Right cardiac atrium (tissue), 5 donors: Measurements from ENCODE around the gene MPEG1. TPM values are rescaled to one million over a fixed set of nuclear protein-coding genes. Genes with fewer than 3 reads are reported as not detected.

Experiments used
- ATAC-seq, 2 donors: fragments of 200-7000 bp; cut with Tn5 transposase; one replicate each; pipeline versions ENCODE4 v1.8.0 to v1.9.1; 2020; ENCODE audit warnings: moderate library complexity in 2 of 2, mild to moderate bottlenecking in 1 of 2
- DNase-seq, 3 donors: peaks; one replicate each; pipeline ENCODE4 v3.0.0-alpha.2; 2020
- H3K27ac ChIP-seq: one replicate; pipeline ENCODE4 v1.5.1; 2013; ENCODE audit warnings: mild to moderate bottlenecking, low read length, control low read depth, moderate library complexity
- H3K27me3 ChIP-seq: one replicate; pipeline ENCODE4 v1.6.1; 2013; ENCODE audit not compliant: control insufficient read depth, insufficient read depth
- H3K4me1 ChIP-seq: one replicate; pipeline ENCODE4 v1.6.1; 2013; ENCODE audit warnings: low read length; ENCODE audit not compliant: control insufficient read depth, insufficient read depth
- H3K4me3 ChIP-seq: one replicate; pipeline ENCODE4 v1.5.1; 2013; ENCODE audit warnings: low read length, control low read depth
- H3K9me3 ChIP-seq: one replicate; pipeline ENCODE4 v1.6.1; 2013; ENCODE audit warnings: low read length; ENCODE audit not compliant: control insufficient read depth
- WGBS: extraction: QIAGEN DNeasy Blood & Tissue Kit; methylation state at CpG from one replicate; pipeline ENCODE4 v1.1.7; 2013; 5-methylcytosine and 5-hydroxymethylcytosine counted together
- intact Hi-C, 4 donors: fragments of 100-400 bp; cut with DNase I; formaldehyde crosslinking; loops; one replicate each; pipeline versions ENCODE4 v1.11.0 to v1.14.0; 2022 to 2023
- polyA plus RNA-seq: library from polyadenylated mRNA; stranded (reverse); fragments of 200-250 nt; gene quantifications from one replicate; pipeline ENCODE4 v1.2.3, GENCODE V29; 2013
- total RNA-seq, 4 donors: library from RNA; stranded (reverse); fragmentation: NEBNext Ultra II Directional; extraction: Animal tissue kit (Norgen Biotek cat#: 25700); gene quantifications; one replicate each; pipeline ENCODE4 v1.2.1, GENCODE V29; 2021
- donor health status: healthy with polysubstance abuse.
- donor health status: DM: no; HTN: yes; CAD: no.
- donor health status: DM: no; HTN: no; CAD: no.
- donor health status: DM: no; HTN: yes; CAD: no; lungs with severe emphysema.
- donor health status: DM: yes; HTN: yes; CAD: no.

MPEG1 gene
- total and polyA plus RNA-seq, 5 donors: 1.9 to 20.9 (median 18.0) TPM

DNA sequence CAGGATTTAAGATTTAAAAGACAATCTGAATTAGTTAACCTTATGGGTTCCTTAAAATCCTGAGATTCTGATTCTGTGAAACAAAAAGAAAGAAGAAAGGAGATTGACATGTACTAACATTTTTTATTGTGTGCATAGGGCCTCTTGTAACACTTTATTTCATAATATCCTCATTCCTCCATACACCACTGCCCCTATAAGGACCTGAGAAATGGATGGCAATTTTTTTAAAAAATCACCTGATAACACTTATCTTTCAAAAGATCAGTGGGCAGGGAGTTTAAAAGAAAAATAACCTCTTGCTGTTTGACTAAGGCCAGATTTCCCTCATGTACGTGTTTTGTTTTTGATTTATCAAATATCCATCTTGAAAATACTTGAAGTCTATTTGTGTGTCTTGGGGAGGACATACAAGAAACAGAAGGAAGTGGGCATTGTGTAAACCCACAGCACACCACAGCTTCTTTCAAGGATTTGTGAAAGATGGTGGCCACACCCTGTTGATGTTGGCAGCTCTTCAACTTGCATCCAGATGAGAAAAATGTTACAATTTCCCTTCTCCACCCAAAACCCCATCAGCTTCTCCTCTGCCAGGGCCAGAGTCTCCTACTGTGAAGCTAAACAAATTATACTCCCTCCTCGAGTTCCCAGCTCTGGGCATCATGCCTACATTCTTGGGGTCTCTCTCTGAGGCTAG is 35.0 kb upstream of the MPEG1 start:
- H3K4me1 ChIP-seq: peaks cover 5% of the 10 kb centered on the region
- ATAC-seq (peak; percentile 80 to 88), DNase-seq (peak; percentile 64 to 81 (median 64))
- H3K27me3 ChIP-seq: no peaks in the 10 kb centered on the region
- no peak overlapping the region for H3K4me3 ChIP-seq
- H3K9me3 ChIP-seq: no peaks in the 10 kb centered on the region
- no peak overlapping the region for H3K27ac ChIP-seq
- WGBS: 15% methylated on average over 2 of the region's 2 CpGs
- intact Hi-C loops: no loop called here

DNA sequence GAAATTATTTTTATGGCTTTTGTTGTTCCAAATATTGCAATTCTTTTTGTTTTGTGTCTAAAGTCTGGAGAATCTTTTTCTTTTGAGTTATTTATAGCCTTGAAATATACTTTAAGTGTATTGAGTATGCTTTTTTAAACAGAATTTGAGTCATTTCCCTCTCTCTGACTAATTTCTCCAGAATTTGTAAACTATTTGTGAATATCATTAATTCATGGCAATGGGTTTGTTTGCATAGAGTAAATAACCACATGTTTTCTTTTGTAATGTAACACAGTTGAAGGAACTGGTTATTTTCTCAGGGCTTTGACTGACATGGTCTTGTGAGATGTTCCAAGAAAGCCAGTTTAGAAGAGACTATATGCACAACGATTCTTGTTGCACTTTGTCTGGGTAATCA is 30.9 kb upstream of the MPEG1 start:
- no peaks in the 10 kb centered on the region for H3K9me3 ChIP-seq
- 74% methylated on average over 1 of the region's 1 CpG for WGBS
- DNase-seq (no peak), ATAC-seq (no peak)
- H3K4me3 ChIP-seq: no peak overlapping the region
- H3K4me1 ChIP-seq: peaks cover 5% of the 10 kb centered on the region
- intact Hi-C loops: no loop called here
- H3K27ac ChIP-seq: no peak overlapping the region
- no peaks in the 10 kb centered on the region for H3K27me3 ChIP-seq

DNA sequence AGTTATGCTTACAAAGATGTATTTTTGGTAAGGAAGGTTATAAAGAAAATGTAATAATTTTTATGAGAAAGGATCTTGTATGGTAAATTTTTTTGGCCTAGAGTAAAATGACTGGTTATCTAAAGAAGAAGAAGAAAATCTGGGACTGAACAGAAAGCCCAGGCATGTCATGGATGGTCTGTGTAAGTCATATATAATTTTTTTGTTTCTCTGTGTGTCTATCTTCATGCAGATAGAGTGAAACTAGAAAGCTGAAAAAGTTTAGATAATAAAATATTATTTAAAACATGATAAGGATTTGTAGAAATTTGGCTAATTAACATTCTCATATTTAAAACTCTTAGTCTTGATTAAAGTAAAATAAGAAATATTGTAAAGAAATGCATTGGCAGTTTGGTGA is 27.6 kb upstream of the MPEG1 start:
- DNase-seq (no peak), ATAC-seq (no peak)
- intact Hi-C loops: no loop called here
- Histone ChIP-seq H3K27ac (no peak overlapping the region), H3K4me3 (no peak overlapping the region), H3K27me3 (no peaks in the 10 kb centered on the region), H3K4me1 (no peaks in the 10 kb centered on the region), H3K9me3 (no peaks in the 10 kb centered on the region)

DNA sequence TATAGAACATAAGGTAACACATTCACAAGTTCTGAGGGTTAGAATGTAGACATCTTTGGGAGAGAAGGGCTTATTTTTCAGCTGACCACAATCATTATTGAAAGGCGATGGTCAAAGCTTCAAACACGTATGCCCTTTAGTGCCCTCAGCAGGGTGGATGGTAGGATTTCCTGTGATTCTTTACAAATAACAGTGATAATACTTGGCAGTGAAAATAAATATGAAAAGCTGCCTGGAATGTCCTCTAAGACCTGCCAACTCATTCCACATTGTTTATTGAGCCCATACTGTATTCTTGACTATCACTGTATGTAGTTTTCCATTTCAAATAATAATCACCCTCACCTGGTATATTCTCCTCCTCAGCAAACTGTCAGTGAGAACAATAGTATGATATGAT is 13.7 kb upstream of the MPEG1 start:
- no peak for DNase-seq
- Histone ChIP-seq H3K27me3 (no peaks in the 10 kb centered on the region), H3K4me3 (no peak overlapping the region), H3K27ac (no peak overlapping the region), H3K9me3 (no peaks in the 10 kb centered on the region), H3K4me1 (peaks cover 7% of the 10 kb centered on the region)
- no peak for ATAC-seq
- intact Hi-C loops: no loop called here
- WGBS: 47% methylated on average over 2 of the region's 2 CpGs

DNA sequence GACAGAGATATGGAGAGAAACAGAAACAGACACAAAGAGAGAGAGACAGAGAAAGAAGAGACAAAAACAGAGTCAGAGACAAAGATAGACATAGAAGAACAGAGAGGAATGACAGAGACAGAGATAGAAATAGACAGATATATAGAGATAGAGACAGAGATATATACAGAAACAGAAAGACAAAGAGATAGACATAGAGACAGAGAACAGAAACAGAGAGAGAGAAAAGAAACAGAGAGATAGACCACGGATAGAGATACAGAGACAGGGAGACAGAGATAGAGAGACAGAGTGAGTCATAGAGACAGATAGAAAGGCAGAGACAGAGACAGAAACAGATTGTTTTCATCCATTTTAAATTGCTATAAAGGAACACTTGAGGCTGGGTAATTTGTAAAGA is 12.3 kb upstream of the MPEG1 start:
- ATAC-seq (no peak), DNase-seq (no peak)
- H3K4me1 ChIP-seq: peaks cover 7% of the 10 kb centered on the region
- no peaks in the 10 kb centered on the region for H3K27me3 ChIP-seq
- H3K4me3 ChIP-seq: no peak overlapping the region
- H3K27ac ChIP-seq: peak overlapping the region; percentile 45
- WGBS: 76% methylated on average over 1 of the region's 1 CpG
- H3K9me3 ChIP-seq: no peaks in the 10 kb centered on the region
- intact Hi-C loops: no loop called here

DNA sequence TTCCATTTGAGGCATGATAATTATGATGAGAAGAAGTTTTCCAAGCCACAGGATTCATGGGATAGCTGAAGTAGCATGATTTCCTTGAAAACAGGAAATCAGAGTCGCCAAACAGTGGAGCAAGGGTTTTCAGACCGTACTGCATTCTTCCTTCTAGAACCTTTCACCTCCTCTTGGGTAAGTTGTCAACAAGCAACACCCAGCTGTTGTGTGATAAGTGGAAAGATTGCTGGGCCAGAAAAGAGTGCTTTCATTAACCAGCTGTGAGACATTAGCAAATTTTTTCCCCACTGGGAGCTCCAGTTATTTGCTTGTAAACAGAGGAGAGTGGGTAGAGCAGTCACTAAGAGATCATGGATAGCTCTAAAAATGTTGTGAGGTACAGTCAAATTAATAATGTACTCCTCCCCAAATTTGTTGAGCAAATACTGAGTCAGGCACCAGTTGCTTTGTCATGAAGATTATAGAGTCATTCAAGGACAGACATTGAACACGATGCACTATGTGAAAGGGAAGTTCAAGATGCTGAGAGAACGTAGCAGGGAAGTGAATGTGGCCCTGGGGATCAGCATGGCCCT is 11.7 kb upstream of the MPEG1 start:
- Histone ChIP-seq H3K27ac (peak overlapping the region; percentile 72), H3K27me3 (no peaks in the 10 kb centered on the region), H3K4me1 (peaks cover 7% of the 10 kb centered on the region), H3K9me3 (no peaks in the 10 kb centered on the region), H3K4me3 (no peak overlapping the region)
- 20% methylated on average over 4 of the region's 4 CpGs for WGBS
- ATAC-seq (peak; percentile 73 to 80), DNase-seq (peak in 1 of 3 donors; percentile 42)
- intact Hi-C loops: no loop called here

DNA sequence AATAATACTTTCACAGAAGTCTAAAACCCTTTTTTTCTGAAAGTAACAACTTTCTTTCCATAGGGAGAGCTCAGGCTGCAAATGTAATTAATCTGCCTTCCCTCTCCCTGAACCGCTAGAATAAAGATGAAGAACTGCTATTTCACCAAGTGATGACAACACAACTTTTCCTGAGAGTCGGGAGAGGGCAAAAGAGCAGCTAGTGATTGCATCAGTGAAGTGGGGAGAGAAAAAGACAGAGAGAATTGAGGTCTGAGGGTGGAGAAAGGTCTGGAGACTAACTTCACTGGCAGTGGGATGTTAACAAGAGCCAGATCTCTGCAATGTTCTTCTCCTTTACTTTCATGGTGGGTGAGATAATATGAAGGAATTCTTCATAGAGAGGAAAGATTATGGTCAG is 10.9 kb upstream of the MPEG1 start:
- DNase-seq: no peak
- Histone ChIP-seq H3K4me3 (no peak overlapping the region), H3K27me3 (no peaks in the 10 kb centered on the region), H3K4me1 (peaks cover 7% of the 10 kb centered on the region), H3K9me3 (no peaks in the 10 kb centered on the region), H3K27ac (peak overlapping the region; percentile 64)
- ATAC-seq: no peak
- intact Hi-C loops: no loop called here
- 45% methylated on average over 2 of the region's 2 CpGs for WGBS

DNA sequence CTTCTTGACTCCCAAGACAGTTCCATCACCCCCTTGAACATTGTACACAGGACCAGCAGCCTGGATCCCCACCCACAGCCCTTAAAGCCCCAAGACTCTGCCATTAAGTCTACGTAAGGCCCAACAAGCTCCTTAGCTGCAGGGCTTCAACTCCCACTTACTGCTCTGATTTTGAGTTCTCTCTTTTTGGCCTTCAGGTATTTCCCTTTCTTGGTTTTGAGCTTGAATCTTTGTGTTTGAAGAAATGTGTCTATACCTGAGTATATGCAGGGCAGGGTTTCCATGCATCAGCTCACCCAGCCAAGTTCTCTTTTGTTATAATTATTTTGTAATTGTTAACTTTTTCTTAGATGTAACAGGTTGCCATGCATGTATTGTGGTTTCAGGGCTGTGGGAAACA is 10.4 kb upstream of the MPEG1 start:
- DNase-seq (no peak), ATAC-seq (no peak)
- intact Hi-C loops: no loop called here
- 100% methylated on average over 1 of the region's 1 CpG for WGBS
- no peaks in the 10 kb centered on the region for H3K27me3 ChIP-seq
- peak overlapping the region; percentile 52 for H3K27ac ChIP-seq
- H3K9me3 ChIP-seq: no peaks in the 10 kb centered on the region
- no peak overlapping the region for H3K4me3 ChIP-seq
- peaks cover 7% of the 10 kb centered on the region for H3K4me1 ChIP-seq

DNA sequence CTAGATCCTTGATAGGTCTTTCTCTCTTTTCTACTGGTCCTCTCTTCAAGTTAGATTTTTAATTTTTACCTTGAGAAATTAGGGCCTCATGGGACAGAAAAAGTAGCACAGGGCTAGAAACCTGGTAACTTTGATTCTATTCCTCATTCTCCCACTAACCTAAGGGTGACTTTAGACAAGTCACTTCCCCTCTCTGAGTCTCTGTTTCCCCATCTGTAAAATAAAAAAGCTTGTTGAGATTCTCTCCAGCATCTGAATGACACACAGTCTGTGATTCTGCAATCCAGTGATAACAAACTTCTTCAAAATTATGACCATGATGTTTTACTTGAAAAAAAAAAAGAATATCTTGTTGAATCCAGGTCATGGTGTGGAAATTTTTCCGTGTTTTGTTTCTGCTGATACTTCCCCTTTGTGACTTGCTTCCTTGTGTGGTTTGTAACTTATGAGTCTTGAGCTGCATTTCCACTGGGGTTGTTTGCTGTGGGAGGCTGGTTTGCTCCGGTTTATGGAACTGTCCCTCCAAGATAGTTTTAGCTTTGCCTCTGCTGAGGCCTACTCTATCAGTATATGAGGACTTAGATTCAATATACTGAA is 9.8 kb upstream of the MPEG1 start:
- Histone ChIP-seq H3K4me3 (no peak overlapping the region), H3K9me3 (no peaks in the 10 kb centered on the region), H3K4me1 (peaks cover 7% of the 10 kb centered on the region), H3K27me3 (no peaks in the 10 kb centered on the region), H3K27ac (no peak overlapping the region)
- 74% methylated on average over 2 of the region's 2 CpGs for WGBS
- no peak for DNase-seq
- peak in 1 of 2 donors; percentile 48 for ATAC-seq
- intact Hi-C loops: no loop called here

DNA sequence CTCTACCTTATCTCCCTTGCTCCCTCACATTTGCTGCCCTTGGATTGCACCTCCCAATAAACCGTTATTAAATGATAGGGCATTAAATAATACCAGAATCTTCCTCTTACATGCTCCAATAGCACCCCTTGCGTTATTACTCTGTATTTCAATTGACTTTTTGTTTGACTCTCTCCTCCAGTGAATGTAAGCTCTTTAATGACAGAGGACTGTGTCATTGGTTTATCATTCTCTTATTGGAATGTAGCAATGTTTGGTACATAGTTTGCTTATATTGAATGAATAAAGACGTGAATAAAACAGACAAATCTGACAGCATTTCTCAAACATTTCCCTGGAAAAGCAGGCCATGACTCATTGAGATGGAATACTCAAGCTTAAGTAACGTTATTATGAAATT is 8.7 kb upstream of the MPEG1 start:
- no peaks in the 10 kb centered on the region for H3K27me3 ChIP-seq
- no peaks in the 10 kb centered on the region for H3K9me3 ChIP-seq
- WGBS: 51% methylated on average over 4 of the region's 4 CpGs
- intact Hi-C loops: no loop called here
- DNase-seq: no peak
- H3K4me1 ChIP-seq: peaks cover 7% of the 10 kb centered on the region
- ATAC-seq: no peak
- no peak overlapping the region for H3K4me3 ChIP-seq
- no peak overlapping the region for H3K27ac ChIP-seq

DNA sequence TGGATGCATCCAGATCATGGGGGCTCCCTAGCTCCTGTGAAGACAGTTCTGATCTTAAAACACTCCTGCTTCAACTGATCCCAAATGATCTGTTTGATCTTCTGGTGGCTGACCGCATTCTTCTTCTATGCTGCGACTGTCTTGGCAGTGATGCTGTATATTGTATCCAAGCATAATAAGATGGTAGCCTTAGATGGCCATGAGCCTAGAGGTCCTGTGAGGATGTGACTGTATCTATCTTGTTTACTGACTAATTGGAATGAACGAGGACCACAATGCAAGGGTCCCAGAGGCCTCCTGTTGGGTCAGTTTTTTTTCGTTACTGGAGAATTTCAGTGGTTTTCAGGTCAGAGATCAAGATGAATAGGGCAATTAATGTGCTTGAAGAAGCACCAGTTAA is 7.1 kb upstream of the MPEG1 start:
- Histone ChIP-seq H3K27me3 (no peaks in the 10 kb centered on the region), H3K9me3 (no peaks in the 10 kb centered on the region), H3K4me1 (peaks cover 7% of the 10 kb centered on the region), H3K27ac (no peak overlapping the region), H3K4me3 (no peak overlapping the region)
- ATAC-seq (no peak), DNase-seq (no peak)
- WGBS: 39% methylated on average over 4 of the region's 4 CpGs
- intact Hi-C loops: loop anchor here in 1 of 4 donors (10.0 kb wide), 1 partner anchor 65 kb away; no protein-coding TSS in a partner anchor
